HepG2 (cell line): ENCODE measurements around the gene SOBP. TPM values are rescaled to one million over a fixed set of nuclear protein-coding genes. Genes with fewer than 3 reads are reported as not detected.

Experiments used
- ATF7 ChIP-seq, 2 experiments: fragments of 450-650 bp in 1 of 2; sonication (generic) in 1 of 2; formaldehyde crosslinking in 1 of 2; IDR thresholded peaks; 2 replicates each; pipeline versions ENCODE4 v1.4.0 to v1.6.1; 2016 to 2020; ENCODE audit warnings: antibody characterized with exemption in 1 of 2, mild to moderate bottlenecking in 1 of 2, missing genetic modification reagents in 1 of 2
- FIP1L1 ChIP-seq: fragments of 200-400 bp; formaldehyde crosslinking; IDR thresholded peaks from 2 replicates; pipeline ENCODE4 v1.6.1; 2018; ENCODE audit warnings: low read depth, mild to moderate bottlenecking, low read length, moderate library complexity, borderline replicate concordance; ENCODE audit not compliant: insufficient read depth
- FOXA3 ChIP-seq: IDR thresholded peaks from 2 replicates; pipeline ENCODE4 v1.6.1; 2016; ENCODE audit warnings: missing genetic modification reagents, missing compliant biosample characterization
- FOXP4 ChIP-seq: sonication (generic); formaldehyde crosslinking; IDR thresholded peaks from 2 replicates; pipeline ENCODE4 v1.4.0; 2020; ENCODE audit warnings: missing genetic modification reagents
- GABPB1 ChIP-seq: IDR thresholded peaks from 2 replicates; pipeline ENCODE4 v1.6.1; 2016; ENCODE audit warnings: mild to moderate bottlenecking, missing genetic modification reagents, moderate library complexity, missing compliant biosample characterization
- HES4 ChIP-seq: sonication (generic); formaldehyde crosslinking; IDR thresholded peaks from 2 replicates; pipeline ENCODE4 v1.9.0; 2021; ENCODE audit warnings: mild to moderate bottlenecking, missing genetic modification reagents, borderline replicate concordance
- KAT8 ChIP-seq: IDR thresholded peaks from 2 replicates; pipeline ENCODE4 v1.6.1; 2016; ENCODE audit warnings: missing genetic modification reagents, missing compliant biosample characterization
- MAFG ChIP-seq: sonication (generic); formaldehyde crosslinking; IDR thresholded peaks from 2 replicates; pipeline ENCODE4 v1.5.1; 2020; ENCODE audit warnings: mild to moderate bottlenecking, missing genetic modification reagents
- SAP130 ChIP-seq: IDR thresholded peaks from 2 replicates; pipeline ENCODE4 v1.6.1; 2016; ENCODE audit warnings: low read depth
- TCF12 ChIP-seq, 2 experiments: fragments of 450-650 bp in 1 of 2; sonication (generic) in 1 of 2; formaldehyde crosslinking in 1 of 2; IDR thresholded peaks; 2 replicates each; pipeline versions ENCODE4 v1.6.1 to v1.8.0; 2017 to 2022; ENCODE audit warnings: antibody characterized with exemption in 1 of 2, mild to moderate bottlenecking in 1 of 2, missing genetic modification reagents in 1 of 2, moderate library complexity in 1 of 2
- TCF7 ChIP-seq: sonication (generic); IDR thresholded peaks from 2 replicates; pipeline ENCODE4 v1.6.1; 2016; ENCODE audit warnings: antibody characterized with exemption, low read depth
- ZBTB1 ChIP-seq: sonication (generic); formaldehyde crosslinking; IDR thresholded peaks from 2 replicates; pipeline ENCODE4 v1.4.0; 2020; ENCODE audit warnings: missing genetic modification reagents, borderline replicate concordance
- ZFYVE20 ChIP-seq: sonication (generic); formaldehyde crosslinking; IDR thresholded peaks from 2 replicates; pipeline ENCODE4 v1.8.0; 2023; ENCODE audit warnings: low read depth, mild to moderate bottlenecking, moderate library complexity, missing genetic modification reagents, borderline replicate concordance
- ZNF225 ChIP-seq: sonication (generic); formaldehyde crosslinking; IDR thresholded peaks from 2 replicates; pipeline ENCODE4 v1.4.0; 2020; ENCODE audit warnings: mild to moderate bottlenecking, missing genetic modification reagents
- ZNF230 ChIP-seq: sonication (generic); formaldehyde crosslinking; IDR thresholded peaks from 2 replicates; pipeline ENCODE4 v1.4.0; 2020; ENCODE audit warnings: mild to moderate bottlenecking, missing genetic modification reagents
- ZNF256 ChIP-seq: sonication (generic); formaldehyde crosslinking; conservative IDR thresholded peaks from 2 replicates; pipeline ENCODE4 v1.4.0; 2020; ENCODE audit warnings: missing genetic modification reagents
- ZNF317 ChIP-seq: sonication (generic); formaldehyde crosslinking; IDR thresholded peaks from 2 replicates; pipeline ENCODE4 v1.5.0; 2020; ENCODE audit warnings: mild to moderate bottlenecking, missing genetic modification reagents
- ZNF441 ChIP-seq: sonication (generic); formaldehyde crosslinking; IDR thresholded peaks from 2 replicates; pipeline ENCODE4 v1.7.0; 2021; ENCODE audit warnings: missing genetic modification reagents, borderline replicate concordance
- ZNF7 ChIP-seq: IDR thresholded peaks from 2 replicates; pipeline ENCODE4 v1.6.1; 2016; ENCODE audit warnings: missing biosample characterization, missing genetic modification reagents
- ZNF749 ChIP-seq: sonication (generic); formaldehyde crosslinking; IDR thresholded peaks from 2 replicates; pipeline ENCODE4 v1.8.0; 2022; ENCODE audit warnings: mild to moderate bottlenecking, missing genetic modification reagents, moderate library complexity, borderline replicate concordance
- ZNF781 ChIP-seq: sonication (generic); formaldehyde crosslinking; IDR thresholded peaks from 2 replicates; pipeline ENCODE4 v1.5.1; 2020; ENCODE audit warnings: borderline replicate concordance, mild to moderate bottlenecking, missing genetic modification reagents; ENCODE audit errors: not compliant biosample characterization
- ZNF83 ChIP-seq: sonication (generic); formaldehyde crosslinking; IDR thresholded peaks from 2 replicates; pipeline ENCODE4 v1.4.0; 2020; ENCODE audit warnings: missing genetic modification reagents, mild to moderate bottlenecking, borderline replicate concordance
- polyA plus RNA-seq, 8 experiments: library from polyadenylated mRNA; depleted of rRNA in 3 of 8; stranded (reverse) in 7 of 8; unstranded in 1 of 8; fragments of >200 nt; fragmentation: Illumina TruSeq in 4 of 8; extraction: Trizol in 4 of 8; gene quantifications; 2 replicates each; pipeline versions ENCODE4 v1.2.1 to v1.2.3, GENCODE V29; 2011 to 2016; ENCODE audit warnings: low read depth in 4 of 8, missing spikeins in 1 of 8, mixed read lengths in 1 of 8; ENCODE audit not compliant: insufficient read depth in 1 of 8
- total RNA-seq, 5 experiments: library from RNA; depleted of rRNA; stranded (reverse); fragments of >200 nt; fragmentation: Illumina TruSeq; extraction: Trizol; gene quantifications; 2 replicates each; pipeline ENCODE4 v1.2.3, GENCODE V29; 2016; ENCODE audit warnings: low read depth in 1 of 5
- TF ChIP-seq, protein P1 (sequence below): sonication (generic); formaldehyde crosslinking; IDR thresholded peaks from 2 replicates; pipeline ENCODE4 v1.8.0; 2022; ENCODE audit warnings: mild to moderate bottlenecking, missing genetic modification reagents
- TF ChIP-seq, protein P2 (sequence below): sonication (generic); IDR thresholded peaks from 2 replicates; pipeline ENCODE4 v1.6.1; 2016; ENCODE audit warnings: low read depth, borderline replicate concordance
- TF ChIP-seq, protein P3 (sequence below): sonication (generic); formaldehyde crosslinking; IDR thresholded peaks from 2 replicates; pipeline ENCODE4 v1.9.0; 2021; ENCODE audit warnings: missing genetic modification reagents, borderline replicate concordance

Gene SOBP
- total and polyA plus RNA-seq, 2 of the 13 experiments (the other 11 are each of a cell fraction or from before 2014, with no cell fraction given): 1.5 to 6.9 TPM

DNA sequence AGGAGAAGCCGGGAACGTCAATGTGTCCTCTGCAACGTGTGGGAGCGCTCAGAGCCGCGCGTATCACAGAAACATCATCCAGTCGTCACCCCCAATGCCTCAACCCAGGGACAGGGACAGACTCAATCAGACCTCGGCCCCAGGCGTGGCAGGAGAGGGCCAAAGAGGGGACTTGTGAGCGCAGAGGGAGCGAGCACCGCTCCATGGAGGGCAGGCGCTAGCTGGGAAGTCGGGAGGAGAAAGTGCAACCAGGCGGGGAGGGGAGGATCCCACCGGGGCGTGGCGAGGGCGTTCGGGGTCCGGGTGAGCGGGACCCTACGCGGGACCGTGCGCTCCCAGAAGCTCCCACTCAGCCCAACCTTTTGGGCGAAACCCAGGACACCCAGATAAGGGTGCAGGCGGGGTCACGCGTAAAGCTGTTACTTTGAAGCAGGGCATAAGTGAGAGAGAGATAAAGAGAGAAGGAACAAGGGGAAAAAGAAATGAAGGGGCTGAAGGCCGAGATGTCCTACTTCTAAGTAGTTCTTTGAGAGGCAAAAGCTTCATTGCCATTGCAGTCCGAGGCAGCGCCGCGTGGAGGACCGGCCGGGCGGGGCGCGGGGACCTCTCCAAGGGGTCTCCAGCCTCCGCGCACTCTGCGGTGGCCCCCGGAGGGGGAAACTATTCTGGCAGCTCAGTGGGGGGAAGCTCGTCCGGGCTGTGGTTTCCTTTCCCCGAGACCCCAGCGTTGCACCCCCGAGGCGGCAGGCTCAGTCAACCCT lies 862 bp upstream of the SOBP start (continued):
- TF ChIP-seq ZNF441 (no peak; the same call in 1 of the 2 replicates), ZNF256 (CRISPR knock-in tag) (no peak), ZNF317 (CRISPR knock-in tag) (no peak), HES4 (CRISPR knock-in tag) (no peak), ZNF83 (CRISPR knock-in tag) (no peak), ATF7 (IDR thresholded peaks at IDR 0.05) (no peak), ATF7 (CRISPR knock-in tag; IDR thresholded peaks at IDR 0.05) (no peak), GABPB1 (CRISPR knock-in tag) (0 out of 2 replicates have a peak, but pooled peaks have one; percentile 30), ZFYVE20 (CRISPR knock-in tag) (no peak), ZBTB1 (CRISPR knock-in tag) (no peak), FOXP4 (CRISPR knock-in tag) (no peak), FOXA3 (CRISPR knock-in tag) (no peak), FIP1L1 (no peak), TCF7 (no peak), SAP130 (CRISPR knock-in tag) (peak; percentile 69), ZNF230 (no peak), ZNF749 (CRISPR knock-in tag) (peak; percentile 67; the same call in 1 of the 2 replicates), ZNF7 (CRISPR knock-in tag) (no peak), ZNF225 (CRISPR knock-in tag) (no peak), ZNF781 (CRISPR knock-in tag) (no peak), KAT8 (CRISPR knock-in tag) (no peak), MAFG (CRISPR knock-in tag) (no peak), TCF12 (IDR thresholded peaks at IDR 0.05) (no peak), TCF12 (CRISPR knock-in tag; IDR thresholded peaks at IDR 0.05) (no peak)
- TF ChIP-seq, protein P1, sequence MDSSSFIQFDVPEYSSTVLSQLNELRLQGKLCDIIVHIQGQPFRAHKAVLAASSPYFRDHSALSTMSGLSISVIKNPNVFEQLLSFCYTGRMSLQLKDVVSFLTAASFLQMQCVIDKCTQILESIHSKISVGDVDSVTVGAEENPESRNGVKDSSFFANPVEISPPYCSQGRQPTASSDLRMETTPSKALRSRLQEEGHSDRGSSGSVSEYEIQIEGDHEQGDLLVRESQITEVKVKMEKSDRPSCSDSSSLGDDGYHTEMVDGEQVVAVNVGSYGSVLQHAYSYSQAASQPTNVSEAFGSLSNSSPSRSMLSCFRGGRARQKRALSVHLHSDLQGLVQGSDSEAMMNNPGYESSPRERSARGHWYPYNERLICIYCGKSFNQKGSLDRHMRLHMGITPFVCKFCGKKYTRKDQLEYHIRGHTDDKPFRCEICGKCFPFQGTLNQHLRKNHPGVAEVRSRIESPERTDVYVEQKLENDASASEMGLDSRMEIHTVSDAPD (CRISPR knock-in tag): no peak
- TF ChIP-seq, protein P2, sequence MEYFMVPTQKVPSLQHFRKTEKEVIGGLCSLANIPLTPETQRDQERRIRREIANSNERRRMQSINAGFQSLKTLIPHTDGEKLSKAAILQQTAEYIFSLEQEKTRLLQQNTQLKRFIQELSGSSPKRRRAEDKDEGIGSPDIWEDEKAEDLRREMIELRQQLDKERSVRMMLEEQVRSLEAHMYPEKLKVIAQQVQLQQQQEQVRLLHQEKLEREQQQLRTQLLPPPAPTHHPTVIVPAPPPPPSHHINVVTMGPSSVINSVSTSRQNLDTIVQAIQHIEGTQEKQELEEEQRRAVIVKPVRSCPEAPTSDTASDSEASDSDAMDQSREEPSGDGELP: no peak
- TF ChIP-seq, protein P3, sequence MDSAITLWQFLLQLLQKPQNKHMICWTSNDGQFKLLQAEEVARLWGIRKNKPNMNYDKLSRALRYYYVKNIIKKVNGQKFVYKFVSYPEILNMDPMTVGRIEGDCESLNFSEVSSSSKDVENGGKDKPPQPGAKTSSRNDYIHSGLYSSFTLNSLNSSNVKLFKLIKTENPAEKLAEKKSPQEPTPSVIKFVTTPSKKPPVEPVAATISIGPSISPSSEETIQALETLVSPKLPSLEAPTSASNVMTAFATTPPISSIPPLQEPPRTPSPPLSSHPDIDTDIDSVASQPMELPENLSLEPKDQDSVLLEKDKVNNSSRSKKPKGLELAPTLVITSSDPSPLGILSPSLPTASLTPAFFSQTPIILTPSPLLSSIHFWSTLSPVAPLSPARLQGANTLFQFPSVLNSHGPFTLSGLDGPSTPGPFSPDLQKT (CRISPR knock-in tag): no peak
